ENCODE data around the gene SLC2A9.

SLC2A9 gene

GRCh38 chr4:9877123-9877522 is 144.2 kb downstream of the SLC2A9 start:
- DNase-seq, result no peak

GRCh38 chr4:9875516-9875915 is 145.8 kb downstream of the SLC2A9 start:
- DNase-seq, result no peak

DNA sequence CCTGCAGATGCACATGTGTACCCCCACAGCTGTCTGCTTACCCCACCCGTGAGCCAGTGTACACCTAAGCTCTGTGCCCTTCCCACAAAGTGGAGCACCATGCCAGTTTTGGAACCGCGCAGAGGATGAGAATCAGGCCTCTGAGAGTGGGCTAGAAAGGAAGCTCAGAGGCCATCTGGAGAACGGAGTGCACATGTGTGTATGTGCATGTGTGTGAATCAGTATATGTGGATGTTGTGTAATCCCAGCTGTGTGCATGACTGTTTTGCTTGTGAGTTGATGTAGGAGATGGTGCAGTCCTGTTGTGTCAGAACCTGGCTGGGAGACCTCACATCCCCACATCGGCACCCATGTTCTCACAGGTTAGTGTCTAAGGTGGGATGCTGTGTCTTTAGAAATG is 146.9 kb downstream of the SLC2A9 start:
- DNase-seq, result no peak

- no peak for DNase-seq
Observed at GRCh38 chr4:9870165-9870790, 151.0 kb downstream of the SLC2A9 start.

DNA sequence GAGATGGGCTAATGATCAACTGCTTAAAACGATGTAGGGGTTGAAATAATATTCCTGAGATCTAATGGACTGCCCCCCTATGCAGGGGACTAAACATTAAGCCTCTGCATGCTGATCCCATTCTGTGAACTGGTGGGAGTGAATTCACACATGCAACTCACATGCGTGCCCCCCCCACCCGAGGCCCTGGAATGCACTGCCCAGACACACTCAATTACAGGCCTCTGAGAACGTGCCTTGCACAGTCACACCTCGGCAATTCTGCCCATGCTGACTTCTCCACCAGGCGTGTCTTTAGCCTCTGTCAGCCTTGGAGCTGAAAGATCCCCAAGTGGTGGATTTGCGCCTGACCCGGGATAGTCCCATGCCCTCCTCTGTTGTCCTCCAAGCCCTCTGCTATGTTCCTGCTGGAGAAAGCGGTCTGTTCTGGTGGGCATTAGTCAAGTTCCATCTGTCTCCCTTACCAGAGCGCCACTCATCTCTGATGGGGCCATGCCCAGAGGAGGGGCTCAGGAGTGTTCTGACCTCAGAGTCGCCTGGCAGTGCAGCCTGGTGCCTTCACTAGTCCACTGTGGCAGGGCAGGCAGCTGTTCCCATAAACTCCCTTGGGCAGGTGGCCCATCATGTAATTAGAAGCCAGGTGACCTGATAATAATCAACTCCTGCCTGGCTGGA is 153.4 kb downstream of the SLC2A9 start:
- DNase-seq, result no peak

- DNase-seq, result no peak
Observed at GRCh38 chr4:9866931-9867330, 154.4 kb downstream of the SLC2A9 start.

DNA sequence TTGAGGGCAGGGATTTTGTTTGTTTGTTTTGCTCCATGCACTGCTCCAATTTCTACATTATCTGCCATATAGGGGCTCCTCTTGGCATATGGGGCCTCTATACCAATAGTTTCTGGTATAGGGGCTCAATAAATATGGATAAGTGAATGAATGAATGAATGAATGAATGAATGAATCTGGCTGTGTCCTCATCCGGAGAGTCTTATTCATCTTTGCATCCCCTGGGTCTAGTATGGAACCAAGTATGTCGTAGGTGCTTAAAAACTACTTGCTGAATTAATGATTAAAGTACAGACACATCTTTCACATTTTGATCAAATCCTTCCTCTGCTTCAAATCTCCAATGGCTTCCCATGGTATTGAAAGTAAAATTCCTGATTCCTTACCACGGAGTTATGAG is 159.7 kb downstream of the SLC2A9 start:
- no peak for DNase-seq

GRCh38 chr4:9859810-9860209 is 161.5 kb downstream of the SLC2A9 start:
- DNase-seq, result no peak

DNA sequence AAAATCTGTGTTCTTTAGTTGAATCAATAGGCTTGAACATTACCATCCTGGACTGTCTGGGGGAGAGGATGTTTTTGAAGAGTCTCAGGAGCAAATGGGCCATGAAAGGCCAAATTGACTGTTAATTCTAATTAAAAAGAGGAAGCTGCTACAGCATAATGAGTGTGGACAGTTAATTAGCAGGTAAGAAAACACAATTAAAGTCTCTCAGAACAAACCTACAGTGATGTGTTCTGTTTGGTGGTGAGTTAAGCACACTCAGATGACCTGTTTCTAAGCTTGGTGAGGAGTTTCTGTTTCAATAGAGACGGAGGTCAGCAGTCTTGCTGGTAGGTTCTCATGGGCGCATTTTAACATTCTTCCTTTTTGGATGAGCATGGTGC is 171.8 kb downstream of the SLC2A9 start:
- no peak for DNase-seq

- DNase-seq, result no peak
Observed at GRCh38 chr4:9847968-9848748, 173.1 kb downstream of the SLC2A9 start.

DNA sequence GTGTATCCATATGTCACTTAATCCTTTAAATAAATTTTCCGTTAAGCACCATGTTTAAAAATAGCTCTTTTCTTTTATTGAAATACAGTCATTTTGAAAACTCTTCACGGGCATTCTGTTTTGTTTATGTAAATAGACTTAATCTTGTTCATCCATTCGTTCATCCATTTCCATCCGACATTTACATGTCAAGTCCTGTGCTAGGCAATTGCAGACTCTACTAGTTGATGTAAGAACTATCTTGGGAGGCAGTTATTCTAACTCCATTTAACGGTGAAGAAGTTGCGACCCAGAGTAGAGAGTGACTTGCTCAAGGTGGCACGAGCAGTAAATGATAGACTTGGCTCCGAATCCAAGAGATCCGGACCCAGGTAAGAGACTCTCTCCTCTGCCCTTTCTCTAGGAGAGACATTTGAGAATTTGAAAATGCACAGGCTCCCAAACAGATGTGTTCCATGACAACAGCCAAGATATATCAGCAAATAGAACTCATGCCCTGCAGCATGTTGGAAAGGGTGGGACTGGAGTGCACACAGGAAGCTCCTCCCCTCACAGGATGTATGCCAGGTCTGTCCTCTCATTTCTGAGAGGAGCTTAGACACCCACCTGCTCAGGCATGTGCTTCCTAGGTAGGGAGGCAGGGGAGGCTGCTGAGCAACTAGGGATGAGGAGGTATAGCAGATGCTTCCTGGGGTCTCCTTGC is 175.4 kb downstream of the SLC2A9 start:
- no peak for DNase-seq

GRCh38 chr4:9841072-9841471 is 180.2 kb downstream of the SLC2A9 start:
- DNase-seq, result no peak

GRCh38 chr4:9835430-9835829 is 185.9 kb downstream of the SLC2A9 start:
- DNase-seq, result no peak

DNA sequence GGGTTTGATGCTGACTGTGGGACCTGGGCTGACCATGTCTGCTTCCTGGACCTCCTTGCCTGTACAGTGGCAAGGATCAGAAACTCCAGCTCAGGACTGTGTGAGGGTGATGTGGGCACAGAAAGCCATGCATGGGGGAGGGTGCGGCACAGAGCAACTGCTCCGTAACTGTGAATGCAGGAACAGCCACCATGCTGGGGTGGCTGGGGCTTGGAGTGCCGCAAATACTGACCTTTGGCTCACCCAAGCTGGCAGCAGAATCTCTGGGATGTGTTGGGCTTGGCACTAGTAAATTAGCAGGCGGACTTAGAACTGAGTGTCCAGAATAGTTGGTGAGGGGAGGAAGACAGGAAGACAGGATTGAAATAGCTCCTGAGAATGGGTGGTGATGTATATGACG is 187.9 kb downstream of the SLC2A9 start:
- DNase-seq, result no peak

GRCh38 chr4:9832640-9833039 is 188.7 kb downstream of the SLC2A9 start:
- DNase-seq, result no peak

DNA sequence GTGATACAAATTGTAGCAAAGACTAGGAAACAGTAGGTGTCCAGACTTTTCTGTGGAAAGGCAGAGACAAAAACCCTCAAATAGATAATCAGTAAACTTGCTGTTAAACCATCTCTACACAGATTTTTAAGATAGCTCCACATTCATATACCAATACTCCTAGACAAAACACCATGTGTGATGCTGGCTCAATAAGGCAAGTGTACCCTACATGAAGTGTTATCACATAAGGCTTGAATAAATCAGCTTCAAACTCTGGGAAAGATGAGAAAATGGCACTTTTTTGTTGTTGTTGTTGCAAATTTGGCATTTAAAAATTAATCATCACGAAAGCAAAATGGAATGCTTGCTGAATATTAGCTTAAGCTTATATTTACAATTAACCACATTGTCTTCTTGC is 194.7 kb downstream of the SLC2A9 start:
- DNase-seq, result no peak

DNA sequence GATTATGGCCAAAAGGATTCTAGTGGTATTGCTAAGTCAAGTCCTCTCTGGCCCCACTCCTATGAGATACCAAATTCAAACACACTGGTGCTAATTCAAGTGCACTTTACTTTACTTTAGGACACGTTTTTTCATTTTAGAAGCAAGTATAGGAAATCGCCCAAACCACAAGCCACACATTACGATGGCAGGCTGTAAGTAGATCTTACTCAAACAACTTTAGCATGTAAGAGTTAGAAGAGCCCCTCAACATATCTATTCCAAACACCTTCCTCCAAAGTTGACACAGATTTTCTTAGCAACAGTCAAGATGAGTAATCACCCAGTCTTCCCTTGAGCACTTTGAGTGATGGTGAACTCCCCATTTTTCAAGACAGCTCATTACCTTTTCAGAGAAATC is 196.2 kb downstream of the SLC2A9 start:
- DNase-seq, result no peak

DNA sequence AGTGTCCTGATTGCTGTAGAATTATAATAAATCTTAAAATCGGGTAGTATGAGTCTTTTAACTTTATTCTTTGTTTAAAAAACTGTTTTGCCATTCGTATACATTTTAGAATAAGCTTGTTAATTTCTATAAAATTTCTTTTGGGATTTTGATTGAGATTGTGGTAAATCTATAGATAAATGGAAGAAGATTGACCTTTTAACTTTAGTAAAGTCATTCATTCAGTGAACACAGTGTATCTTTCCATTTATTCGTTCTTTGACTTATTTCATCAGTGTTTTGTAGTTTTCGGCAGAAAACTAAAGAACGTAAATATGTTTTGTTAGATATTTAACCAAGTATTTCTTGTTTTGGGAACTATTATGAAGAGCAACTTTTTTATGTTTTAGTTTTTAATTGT is 201.0 kb downstream of the SLC2A9 start:
- DNase-seq, result no peak

DNA sequence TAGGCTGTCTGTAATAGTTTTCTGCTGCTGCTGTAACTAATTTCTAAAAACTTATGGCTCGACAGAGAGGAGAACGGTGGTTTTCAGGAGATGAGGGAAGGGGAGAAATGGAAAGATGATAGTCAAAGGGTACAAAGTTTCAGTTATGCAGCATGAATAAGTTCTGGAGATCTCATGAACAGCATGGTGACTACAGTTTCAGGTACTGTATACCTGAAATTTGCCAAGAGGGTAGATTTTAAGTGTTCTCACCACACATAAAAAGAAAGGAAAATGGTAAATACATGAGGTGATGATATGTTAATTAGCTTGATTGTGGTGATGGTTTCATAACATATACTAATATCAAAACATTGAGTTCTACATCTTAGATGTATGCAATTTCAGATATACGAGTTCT is 205.0 kb downstream of the SLC2A9 start:
- DNase-seq, result no peak

GRCh38 chr4:9812501-9813340 is 208.6 kb downstream of the SLC2A9 start:
- DNase-seq, result no peak

DNA sequence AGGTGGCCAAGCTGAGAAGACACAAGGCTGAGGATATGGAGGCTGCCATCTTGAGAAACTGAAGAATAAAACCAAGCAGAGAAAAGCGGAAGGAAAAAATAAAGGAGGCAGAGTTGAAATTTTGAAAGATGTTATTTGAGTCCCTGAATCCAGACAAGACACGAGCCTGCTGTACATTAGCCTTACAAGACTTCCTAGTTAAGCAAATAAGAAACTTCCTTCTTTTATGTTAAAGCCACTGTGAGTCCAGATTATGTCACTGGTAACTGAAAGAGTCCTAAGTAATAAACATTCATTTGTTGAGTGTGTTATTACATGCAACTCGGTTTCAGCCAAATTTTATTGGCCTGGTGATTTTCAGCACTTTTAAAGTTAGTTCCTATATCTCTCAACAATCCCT is 209.5 kb downstream of the SLC2A9 start:
- no peak for DNase-seq

DNA sequence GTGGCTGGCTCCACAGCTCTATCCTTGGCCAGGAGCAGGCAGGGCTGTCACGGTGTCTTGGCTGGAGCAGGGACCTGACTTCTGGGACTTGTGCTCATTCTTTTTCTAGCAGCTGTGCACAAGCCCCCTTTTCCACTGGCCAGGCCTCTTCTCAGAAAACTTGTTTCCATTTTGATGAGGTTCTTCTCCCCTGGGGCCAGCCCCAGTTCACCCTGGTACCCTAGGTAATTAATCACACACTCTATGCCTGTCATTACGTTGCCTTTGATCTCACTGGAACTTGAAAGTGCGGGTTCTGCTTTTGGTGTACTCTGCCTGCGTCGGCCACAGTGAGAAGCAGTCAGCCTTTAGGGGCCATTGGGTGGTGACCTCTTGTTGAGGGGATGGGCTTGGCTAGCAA is 213.2 kb downstream of the SLC2A9 start:
- no peak for DNase-seq

DNA sequence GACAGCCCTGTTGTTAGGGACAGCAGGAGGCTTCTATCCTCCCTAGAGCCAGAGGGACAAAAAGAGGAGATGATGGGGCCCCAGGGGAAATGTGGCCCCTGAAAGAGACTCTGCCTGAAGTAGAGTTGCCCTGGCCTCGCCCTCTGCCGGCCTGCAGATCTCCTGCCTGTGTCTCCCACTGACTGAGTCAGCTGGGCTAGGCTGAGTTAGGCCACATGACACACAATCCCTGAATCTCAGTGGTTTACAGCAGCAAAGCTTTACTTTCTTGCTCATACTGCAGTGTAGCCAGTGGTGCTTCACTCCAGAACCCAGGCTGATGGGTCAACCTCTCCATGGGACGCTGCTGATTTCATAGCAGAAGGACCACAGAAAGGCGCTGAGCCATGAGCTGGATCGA is 216.4 kb downstream of the SLC2A9 start:
- no peak for DNase-seq
